ENCODE data around the gene C5orf34.

C5orf34 gene, protein sequence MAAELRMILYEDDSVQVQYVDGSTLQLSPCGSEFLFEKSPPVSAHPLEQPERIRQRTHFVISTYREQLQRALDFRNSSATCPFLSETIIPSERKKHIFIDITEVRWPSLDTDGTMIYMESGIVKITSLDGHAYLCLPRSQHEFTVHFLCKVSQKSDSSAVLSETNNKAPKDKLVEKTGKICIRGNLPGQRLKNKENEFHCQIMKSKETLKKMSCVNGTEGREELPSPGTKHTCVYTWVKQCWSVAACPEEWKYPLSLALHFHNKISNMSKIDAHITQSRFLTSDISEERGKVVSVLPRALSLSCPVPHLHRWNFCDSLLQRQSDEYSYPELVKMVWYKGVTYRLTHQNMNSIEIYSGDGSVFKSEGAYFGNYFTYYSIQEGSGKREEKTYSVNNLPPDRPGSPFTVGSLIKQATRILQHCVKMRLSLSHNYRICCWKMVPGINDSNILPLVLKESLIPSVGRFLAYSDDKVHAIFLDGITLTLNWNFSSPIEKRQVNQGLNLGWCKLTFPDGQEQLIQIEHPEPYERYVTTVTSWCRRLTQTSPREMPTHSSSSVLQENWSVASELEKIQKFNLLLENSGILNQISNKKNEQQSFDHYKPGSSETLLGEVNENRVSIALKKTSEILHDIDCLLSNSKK

DNA sequence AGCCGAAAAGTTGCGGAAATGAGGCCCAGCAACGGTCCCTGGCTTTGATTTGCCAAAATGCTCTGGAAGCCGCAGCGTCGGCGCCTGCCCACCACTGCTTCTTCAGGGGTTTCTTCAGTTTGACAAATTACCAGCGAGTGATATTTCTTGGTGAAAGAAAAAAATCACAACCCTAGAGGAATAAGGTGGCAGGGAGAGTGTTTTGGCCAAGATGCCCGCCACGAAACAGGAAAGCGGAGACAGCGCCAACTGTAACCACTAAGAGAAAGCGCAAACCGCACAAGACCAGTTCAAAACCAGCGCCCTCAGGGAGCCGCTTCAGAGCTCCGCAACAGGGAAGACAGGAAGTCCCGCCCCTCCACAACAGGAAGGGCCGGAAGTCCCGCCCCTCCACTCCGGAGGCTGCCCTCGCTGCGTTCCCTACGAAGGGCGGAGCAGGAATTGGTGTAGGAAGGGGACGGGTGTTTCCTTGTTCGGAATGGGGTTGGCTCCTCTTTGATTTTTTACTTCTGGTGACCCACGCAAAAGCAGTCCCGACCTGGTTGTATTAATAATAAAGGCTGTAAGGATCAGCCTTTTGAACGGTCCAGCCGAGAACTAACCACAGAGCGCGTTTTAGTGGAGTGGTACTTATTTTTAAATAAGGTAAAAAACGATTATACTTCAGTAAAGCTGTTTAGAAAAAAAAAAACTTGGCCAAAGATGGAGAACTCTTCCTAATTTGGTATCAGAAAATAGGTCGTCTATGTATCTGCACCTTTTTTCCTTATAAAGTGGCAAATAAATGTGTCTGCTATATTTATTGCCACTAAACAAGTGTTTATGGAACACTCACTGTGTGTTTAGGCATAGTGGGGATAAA is at the start of gene C5orf34:
TSS of gene C5orf34 (minus strand) at position 333 of the 862 bp plus-strand sequence. CDS start 5,809 bp downstream, outside the sequence.
- Histone ChIP-seq H3K36me3 (ENCODE audit: control insufficient read depth, low read length) (peaks cover 16% of the 10 kb centered on the region), H3K27me3 (ENCODE audit: control insufficient read depth, low read length) (no peaks in the 10 kb centered on the region), H4K20me1 (ENCODE audit: control insufficient read depth, insufficient read depth, low read depth, low read length) (no peaks in the 10 kb centered on the region), H3K79me2 (ENCODE audit: control insufficient read depth, low read length) (peaks cover 45% of the 10 kb centered on the region), H3K9me3 (ENCODE audit: control insufficient read depth, insufficient read depth, low read length) (no peaks in the 10 kb centered on the region), H3K4me3 (ENCODE audit: low read length) (peak within 1 kb of the TSS; percentile 89), H3K4me2 (ENCODE audit: low read length) (peak within 1 kb of the TSS; percentile 93), H3F3A (ENCODE audit: control insufficient read depth, insufficient read depth) (peaks cover 6% of the 10 kb centered on the region; the same call in 1 of the 2 replicates), H3K4me1 (ENCODE audit: control insufficient read depth, low read length) (peaks cover 20% of the 10 kb centered on the region), H3K27ac (ENCODE audit: low read depth, low read length) (peak within 1 kb of the TSS; percentile 77), H3K9me2 (replicated peaks; ENCODE audit: control insufficient read depth, low read length) (no peaks in the 10 kb centered on the region)
- TF ChIP-seq CTCF (IDR thresholded peaks at IDR 0.05; ENCODE audit: low read depth, low read length, poor library complexity, severe bottlenecking), result peak; percentile 10
- no peak for TF ChIP-seq EZH2phosphoT487 (IDR thresholded peaks at IDR 0.05; ENCODE audit: borderline replicate concordance, low read length)

GRCh38 chr5:43564289-43564850 is 49.4 kb upstream of the C5orf34 start:
- no peaks in the 10 kb centered on the region for H3K36me3 ChIP-seq (ENCODE audit: control insufficient read depth, low read length)
- no peaks in the 10 kb centered on the region for H3K4me1 ChIP-seq (ENCODE audit: control insufficient read depth, low read length)
- TF ChIP-seq EZH2phosphoT487 (IDR thresholded peaks at IDR 0.05; ENCODE audit: borderline replicate concordance, low read length) (no peak), CTCF (IDR thresholded peaks at IDR 0.05; ENCODE audit: low read depth, low read length, poor library complexity, severe bottlenecking) (no peak)
- no peaks in the 10 kb centered on the region for H3F3A ChIP-seq (ENCODE audit: control insufficient read depth, insufficient read depth)
- H3K79me2 ChIP-seq (ENCODE audit: control insufficient read depth, low read length), result no peaks in the 10 kb centered on the region
- no peaks in the 10 kb centered on the region for H3K27me3 ChIP-seq (ENCODE audit: control insufficient read depth, low read length)
- H4K20me1 ChIP-seq (ENCODE audit: control insufficient read depth, insufficient read depth, low read depth, low read length), result no peaks in the 10 kb centered on the region
- no peaks in the 10 kb centered on the region for H3K9me3 ChIP-seq (ENCODE audit: control insufficient read depth, insufficient read depth, low read length)
- no peaks in the 10 kb centered on the region for H3K9me2 ChIP-seq (replicated peaks; ENCODE audit: control insufficient read depth, low read length)
- no peak overlapping the region for H3K27ac ChIP-seq (ENCODE audit: low read depth, low read length)
- H3K4me2 ChIP-seq (ENCODE audit: low read length), result no peak overlapping the region
- H3K4me3 ChIP-seq (ENCODE audit: low read length), result no peak overlapping the region

- no peaks in the 10 kb centered on the region for H3K4me1 ChIP-seq (ENCODE audit: control insufficient read depth, low read length)
- H3K36me3 ChIP-seq (ENCODE audit: control insufficient read depth, low read length), result no peaks in the 10 kb centered on the region
- H3K27me3 ChIP-seq (ENCODE audit: control insufficient read depth, low read length), result no peaks in the 10 kb centered on the region
- H3F3A ChIP-seq (ENCODE audit: control insufficient read depth, insufficient read depth), result no peaks in the 10 kb centered on the region
- no peak overlapping the region for H3K27ac ChIP-seq (ENCODE audit: low read depth, low read length)
- TF ChIP-seq EZH2phosphoT487 (IDR thresholded peaks at IDR 0.05; ENCODE audit: borderline replicate concordance, low read length), result no peak
- TF ChIP-seq CTCF (IDR thresholded peaks at IDR 0.05; ENCODE audit: low read depth, low read length, poor library complexity, severe bottlenecking), result no peak
- H3K9me2 ChIP-seq (replicated peaks; ENCODE audit: control insufficient read depth, low read length), result no peaks in the 10 kb centered on the region
- H3K4me2 ChIP-seq (ENCODE audit: low read length), result no peak overlapping the region
- no peaks in the 10 kb centered on the region for H3K9me3 ChIP-seq (ENCODE audit: control insufficient read depth, insufficient read depth, low read length)
- no peaks in the 10 kb centered on the region for H4K20me1 ChIP-seq (ENCODE audit: control insufficient read depth, insufficient read depth, low read depth, low read length)
- H3K79me2 ChIP-seq (ENCODE audit: control insufficient read depth, low read length), result no peaks in the 10 kb centered on the region
- H3K4me3 ChIP-seq (ENCODE audit: low read length), result no peak overlapping the region
These were observed 48.4 kb upstream of the C5orf34 start for GRCh38 chr5:43563321-43563720.
